H9 (cell line): ENCODE measurements around the gene GRIA4. TPM values are rescaled to one million over a fixed set of nuclear protein-coding genes. Genes with fewer than 3 reads are reported as not detected.

Experiments
- DNase-seq: peaks from one replicate; pipeline ENCODE4 v3.0.0-alpha.2; 2017
- H2AFZ ChIP-seq: one replicate; pipeline ENCODE4 v1.6.1; 2013; ENCODE audit warnings: mild to moderate bottlenecking, low read length, control low read depth, moderate library complexity
- H2AK5ac ChIP-seq: 2 replicates; pipeline ENCODE4 v1.6.1; 2013; ENCODE audit warnings: low read length, control low read depth, mixed read lengths; ENCODE audit not compliant: insufficient read length
- H2BK120ac ChIP-seq: one replicate; pipeline ENCODE4 v1.6.1; 2013; ENCODE audit warnings: low read depth, mild to moderate bottlenecking, low read length, control low read depth, inconsistent platforms; ENCODE audit not compliant: poor library complexity, severe bottlenecking
- H2BK12ac ChIP-seq: 2 replicates; pipeline ENCODE4 v1.6.1; 2013; ENCODE audit warnings: low read length, control low read depth, mixed read lengths, low read depth; ENCODE audit not compliant: insufficient read length
- H2BK15ac ChIP-seq: 2 replicates; pipeline ENCODE4 v1.6.1; 2013; ENCODE audit warnings: low read depth, low read length, control low read depth
- H2BK20ac ChIP-seq: one replicate; pipeline ENCODE4 v1.6.1; 2013; ENCODE audit warnings: low read depth, mild to moderate bottlenecking, low read length, control low read depth, inconsistent platforms; ENCODE audit not compliant: poor library complexity, severe bottlenecking
- H2BK5ac ChIP-seq: 2 replicates; pipeline ENCODE4 v1.6.1; 2013; ENCODE audit warnings: low read length, control low read depth, mixed read lengths; ENCODE audit not compliant: insufficient read length
- H3K14ac ChIP-seq: 2 replicates; pipeline ENCODE4 v1.6.1; 2013; ENCODE audit warnings: low read length, control low read depth; ENCODE audit not compliant: insufficient read depth
- H3K18ac ChIP-seq: 2 replicates; pipeline ENCODE4 v1.6.1; 2013; ENCODE audit warnings: low read depth, mild to moderate bottlenecking, mixed read lengths, low read length, control low read depth; ENCODE audit not compliant: insufficient read length
- H3K23ac ChIP-seq: 2 replicates; pipeline ENCODE4 v1.6.1; 2013; ENCODE audit warnings: low read length, control low read depth, mixed read lengths, low read depth; ENCODE audit not compliant: insufficient read length
- H3K23me2 ChIP-seq: 2 replicates; pipeline ENCODE4 v1.6.1; 2013; ENCODE audit warnings: low read depth, mild to moderate bottlenecking, mixed read lengths, low read length, control low read depth; ENCODE audit not compliant: insufficient read length, poor library complexity, severe bottlenecking
- H3K27ac ChIP-seq: 2 replicates; pipeline ENCODE4 v1.5.1; 2013; ENCODE audit warnings: low read length, control low read depth, mixed read lengths, low read depth; ENCODE audit not compliant: insufficient read length
- H3K27me3 ChIP-seq: 2 replicates; pipeline ENCODE4 v1.6.1; 2013; ENCODE audit warnings: low read length, control low read depth, inconsistent platforms; ENCODE audit not compliant: insufficient read depth
- H3K4ac ChIP-seq: 2 replicates; pipeline ENCODE4 v1.6.1; 2013; ENCODE audit warnings: low read depth, mild to moderate bottlenecking, control low read depth, inconsistent platforms, low read length, moderate library complexity
- H3K4me1 ChIP-seq: 2 replicates; pipeline ENCODE4 v1.6.1; 2013; ENCODE audit warnings: low read length, control low read depth, inconsistent platforms; ENCODE audit not compliant: insufficient read depth
- H3K4me2 ChIP-seq: 2 replicates; pipeline ENCODE4 v1.6.1; 2013; ENCODE audit warnings: low read length, control low read depth, mixed read lengths; ENCODE audit not compliant: insufficient read length, insufficient read depth
- H3K56ac ChIP-seq: 2 replicates; pipeline ENCODE4 v1.6.1; 2013; ENCODE audit warnings: low read depth, mild to moderate bottlenecking, mixed read lengths, low read length, control low read depth; ENCODE audit not compliant: insufficient read length
- H3K79me1 ChIP-seq: 2 replicates; pipeline ENCODE4 v1.6.1; 2013; ENCODE audit warnings: low read depth, mild to moderate bottlenecking, moderate library complexity, low read length, control low read depth, inconsistent platforms; ENCODE audit not compliant: insufficient read depth, poor library complexity, severe bottlenecking
- H3K79me2 ChIP-seq: 2 replicates; pipeline ENCODE4 v1.6.1; 2013; ENCODE audit warnings: low read length, control low read depth, inconsistent platforms; ENCODE audit not compliant: insufficient read depth
- H3K9ac ChIP-seq: 2 replicates; pipeline ENCODE4 v1.6.1; 2013; ENCODE audit warnings: low read length, control low read depth, mixed read lengths; ENCODE audit not compliant: insufficient read length; ENCODE audit errors: extremely low read depth
- H3K9me3 ChIP-seq: one replicate; pipeline ENCODE4 v1.6.1; 2013; ENCODE audit warnings: low read depth, low read length, inconsistent platforms; ENCODE audit not compliant: control insufficient read depth
- H3T11ph ChIP-seq: one replicate; pipeline ENCODE4 v1.6.1; 2013; ENCODE audit warnings: mild to moderate bottlenecking, low read length, control low read depth, inconsistent platforms
- H4K20me1 ChIP-seq: one replicate; pipeline ENCODE4 v1.6.1; 2013; ENCODE audit not compliant: control insufficient read depth, insufficient read length, insufficient read depth
- H4K5ac ChIP-seq: 2 replicates; pipeline ENCODE4 v1.6.1; 2013; ENCODE audit warnings: low read depth, mild to moderate bottlenecking, mixed read lengths, low read length, control low read depth; ENCODE audit not compliant: insufficient read length
- H4K8ac ChIP-seq: replicated peaks from 2 replicates; pipeline ENCODE4 v1.6.1; 2013; ENCODE audit warnings: low read length, control low read depth, mixed read lengths, low read depth; ENCODE audit not compliant: insufficient read length
- H4K91ac ChIP-seq: 2 replicates; pipeline ENCODE4 v1.6.1; 2013; ENCODE audit warnings: low read depth, mild to moderate bottlenecking, moderate library complexity, mixed read lengths, low read length, control low read depth; ENCODE audit not compliant: insufficient read length
- H3K27ac Mint-ChIP-seq, 3 experiments: 2 replicates in 2 of 3; 3 replicates in 1 of 3; pipeline ENCODE4 v1.8.0; 2020 to 2021; ENCODE audit warnings: mixed read lengths in 3 of 3, mild to moderate bottlenecking in 1 of 3, moderate library complexity in 1 of 3
- H3K27me3 Mint-ChIP-seq: 2 replicates; pipeline ENCODE4 v1.8.0; 2021; ENCODE audit warnings: low read depth, mild to moderate bottlenecking, moderate library complexity, mixed read lengths
- H3K36me3 Mint-ChIP-seq, 3 experiments: 2 replicates in 2 of 3; 3 replicates in 1 of 3; pipeline ENCODE4 v1.8.0; 2020 to 2021; ENCODE audit warnings: low read depth in 3 of 3, mixed read lengths in 3 of 3; ENCODE audit not compliant: insufficient read depth in 1 of 3
- H3K4me1 Mint-ChIP-seq, 2 experiments: 2 replicates each; pipeline ENCODE4 v1.8.0; 2020; ENCODE audit warnings: mixed read lengths in 2 of 2
- H3K4me3 Mint-ChIP-seq, 2 experiments: 2 replicates in 1 of 2; 3 replicates in 1 of 2; pipeline ENCODE4 v1.8.0; 2020 to 2021; ENCODE audit warnings: mild to moderate bottlenecking in 2 of 2, mixed read lengths in 2 of 2, moderate library complexity in 1 of 2
- H3K9me3 Mint-ChIP-seq, 2 experiments: 2 replicates in 1 of 2; 3 replicates in 1 of 2; pipeline ENCODE4 v1.8.0; 2020; ENCODE audit warnings: mild to moderate bottlenecking in 2 of 2, mixed read lengths in 2 of 2, moderate library complexity in 1 of 2
- WGBS: extraction: QIAGEN DNeasy Blood & Tissue Kit; methylation state at CpG from one replicate; pipeline ENCODE4 v1.1.7; 2013; ENCODE audit warnings: missing lambda C conversion rate, low lambda C conversion rate, mixed read lengths; ENCODE audit not compliant: insufficient read length; ENCODE audit errors: extremely low coverage; 5-methylcytosine and 5-hydroxymethylcytosine counted together
- total RNA-seq: library from RNA; stranded (reverse); gene quantifications from 2 replicates; pipeline ENCODE4 v1.2.1, GENCODE V29; 2021
- TF ChIP-seq, protein P1 (sequence below): fragments of 200-600 bp; sonication (generic); conservative IDR thresholded peaks from 3 replicates; pipeline ENCODE4 v1.8.0; 2021; ENCODE audit warnings: antibody characterized with exemption, mild to moderate bottlenecking

The GRIA4 gene
- total RNA-seq, 1 experiment from 2014 or later: 0.83 TPM

DNA sequence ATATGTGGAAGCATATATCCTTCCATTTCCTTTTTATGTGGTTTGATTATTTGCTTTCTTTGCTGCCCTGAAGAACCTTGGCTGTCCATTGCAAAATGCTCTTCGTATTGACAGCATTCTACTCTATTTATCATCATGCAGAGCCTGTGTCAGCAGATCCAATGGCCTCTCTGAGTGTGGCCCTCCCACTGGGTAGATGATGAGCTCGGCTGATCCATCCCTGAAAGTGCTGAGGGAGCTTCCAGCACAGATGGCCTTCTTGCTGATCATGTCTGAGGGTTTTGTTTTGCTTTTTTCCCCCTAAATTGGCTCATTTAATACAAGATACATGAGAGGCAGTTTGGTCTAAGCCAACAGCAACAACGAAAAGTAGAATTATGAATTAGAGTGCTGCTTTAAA is 181.0 kb downstream of the GRIA4 start:
- Mint-ChIP-seq H3K27me3 (no peaks in the 10 kb centered on the region), H3K4me3 (no peak overlapping the region), H3K27ac (no peak overlapping the region), H3K4me1 (peaks cover 15 to 22% of the 10 kb centered on the region in 2 experiments), H3K9me3 (no peaks in the 10 kb centered on the region), H3K36me3 (no peaks in the 10 kb centered on the region)
- Histone ChIP-seq H2BK12ac (no peak overlapping the region), H3K23ac (no peak overlapping the region), H3K79me2 (no peaks in the 10 kb centered on the region), H4K91ac (no peak overlapping the region), H3K27ac (no peak overlapping the region), H3K4ac (no peak overlapping the region), H3K14ac (no peak overlapping the region), H3T11ph (no peak overlapping the region), H3K56ac (no peak overlapping the region), H4K8ac (no peak overlapping the region), H2BK120ac (no peak overlapping the region), H2BK20ac (no peak overlapping the region), H2BK15ac (no peak overlapping the region), H3K9me3 (no peaks in the 10 kb centered on the region), H2BK5ac (no peak overlapping the region), H3K4me1 (no peaks in the 10 kb centered on the region; the same call in 1 of the 2 replicates), H2AK5ac (no peak overlapping the region), H2AFZ (no peak overlapping the region), H3K9ac (no peak overlapping the region), H3K27me3 (no peaks in the 10 kb centered on the region), H4K5ac (no peak overlapping the region), H4K20me1 (no peaks in the 10 kb centered on the region), H3K4me2 (no peak overlapping the region), H3K79me1 (no peaks in the 10 kb centered on the region), H3K23me2 (no peaks in the 10 kb centered on the region), H3K18ac (no peak overlapping the region)
- no CpG with 5 or more reads among the region's 3 CpGs for WGBS
- no peak for DNase-seq
- TF ChIP-seq, protein P1, sequence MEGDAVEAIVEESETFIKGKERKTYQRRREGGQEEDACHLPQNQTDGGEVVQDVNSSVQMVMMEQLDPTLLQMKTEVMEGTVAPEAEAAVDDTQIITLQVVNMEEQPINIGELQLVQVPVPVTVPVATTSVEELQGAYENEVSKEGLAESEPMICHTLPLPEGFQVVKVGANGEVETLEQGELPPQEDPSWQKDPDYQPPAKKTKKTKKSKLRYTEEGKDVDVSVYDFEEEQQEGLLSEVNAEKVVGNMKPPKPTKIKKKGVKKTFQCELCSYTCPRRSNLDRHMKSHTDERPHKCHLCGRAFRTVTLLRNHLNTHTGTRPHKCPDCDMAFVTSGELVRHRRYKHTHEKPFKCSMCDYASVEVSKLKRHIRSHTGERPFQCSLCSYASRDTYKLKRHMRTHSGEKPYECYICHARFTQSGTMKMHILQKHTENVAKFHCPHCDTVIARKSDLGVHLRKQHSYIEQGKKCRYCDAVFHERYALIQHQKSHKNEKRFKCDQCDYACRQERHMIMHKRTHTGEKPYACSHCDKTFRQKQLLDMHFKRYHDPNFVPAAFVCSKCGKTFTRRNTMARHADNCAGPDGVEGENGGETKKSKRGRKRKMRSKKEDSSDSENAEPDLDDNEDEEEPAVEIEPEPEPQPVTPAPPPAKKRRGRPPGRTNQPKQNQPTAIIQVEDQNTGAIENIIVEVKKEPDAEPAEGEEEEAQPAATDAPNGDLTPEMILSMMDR: no peak
